Peyer's patch (tissue), 4 donors: ENCODE data around the gene SPRED3.

ENCODE experiments used
- POLR2A ChIP-seq, 2 donors: fragments of 450-650 bp; IDR thresholded peaks; one replicate each; pipeline ENCODE4 v1.5.1; 2017; ENCODE audit warnings: antibody characterized with exemption in 2 of 2, mild to moderate bottlenecking in 2 of 2, moderate library complexity in 2 of 2
- TF ChIP-seq, protein P1 (sequence below), 6 experiments: fragments of 450-650 bp in 4 of 6; fragments of 200-600 bp in 2 of 6; sonication (generic) in 1 of 6; IDR thresholded peaks; one replicate each; pipeline ENCODE4 v1.5.1; 2017 to 2019; ENCODE audit warnings: antibody characterized with exemption in 6 of 6, mild to moderate bottlenecking in 3 of 6, moderate library complexity in 1 of 6

DNA sequence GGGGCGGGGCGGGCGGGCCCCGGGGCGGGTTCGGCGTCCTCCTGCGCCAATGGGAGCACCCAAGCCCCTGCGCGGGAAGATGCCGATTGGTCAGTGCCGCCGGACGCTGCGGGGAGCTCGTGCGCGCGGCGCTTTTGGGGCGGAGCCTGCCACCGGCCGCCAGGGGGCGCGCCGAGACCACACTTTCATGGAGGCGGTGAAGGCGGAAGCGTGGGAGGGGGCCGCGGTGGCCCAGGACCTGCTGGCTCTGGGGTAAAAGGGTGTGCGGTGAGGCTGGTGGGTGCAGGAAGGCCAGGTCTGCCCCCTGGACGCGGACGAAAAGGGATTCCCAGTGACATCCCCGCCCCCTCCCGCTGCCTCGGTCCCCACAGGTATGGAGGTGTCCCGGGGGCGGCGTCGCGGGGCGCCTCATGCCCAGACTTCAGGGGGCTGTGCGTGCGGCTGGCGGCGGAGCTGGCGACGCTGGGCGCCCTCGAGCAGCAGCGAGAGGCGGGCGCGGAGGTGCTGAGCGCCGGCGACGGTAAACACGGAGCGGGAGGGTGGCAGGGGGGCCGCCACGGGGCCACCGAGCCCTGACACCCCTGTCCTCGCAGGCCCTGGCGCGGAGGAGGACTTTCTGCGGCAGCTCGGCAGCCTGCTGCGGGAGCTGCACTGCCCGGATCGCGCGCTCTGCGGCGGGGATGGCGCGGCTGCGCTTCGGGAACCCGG lies 14.6 kb downstream of the SPRED3 start, which contains the start of gene FAM98C:
- TF ChIP-seq, protein P1, sequence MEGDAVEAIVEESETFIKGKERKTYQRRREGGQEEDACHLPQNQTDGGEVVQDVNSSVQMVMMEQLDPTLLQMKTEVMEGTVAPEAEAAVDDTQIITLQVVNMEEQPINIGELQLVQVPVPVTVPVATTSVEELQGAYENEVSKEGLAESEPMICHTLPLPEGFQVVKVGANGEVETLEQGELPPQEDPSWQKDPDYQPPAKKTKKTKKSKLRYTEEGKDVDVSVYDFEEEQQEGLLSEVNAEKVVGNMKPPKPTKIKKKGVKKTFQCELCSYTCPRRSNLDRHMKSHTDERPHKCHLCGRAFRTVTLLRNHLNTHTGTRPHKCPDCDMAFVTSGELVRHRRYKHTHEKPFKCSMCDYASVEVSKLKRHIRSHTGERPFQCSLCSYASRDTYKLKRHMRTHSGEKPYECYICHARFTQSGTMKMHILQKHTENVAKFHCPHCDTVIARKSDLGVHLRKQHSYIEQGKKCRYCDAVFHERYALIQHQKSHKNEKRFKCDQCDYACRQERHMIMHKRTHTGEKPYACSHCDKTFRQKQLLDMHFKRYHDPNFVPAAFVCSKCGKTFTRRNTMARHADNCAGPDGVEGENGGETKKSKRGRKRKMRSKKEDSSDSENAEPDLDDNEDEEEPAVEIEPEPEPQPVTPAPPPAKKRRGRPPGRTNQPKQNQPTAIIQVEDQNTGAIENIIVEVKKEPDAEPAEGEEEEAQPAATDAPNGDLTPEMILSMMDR (IDR thresholded peaks at IDR 0.05): peak; percentile 96 to 100 (median 99)
- TF ChIP-seq POLR2A (IDR thresholded peaks at IDR 0.05): peak; percentile 38 to 54
